HG03280 (cell line): ENCODE measurements around the gene UBL4B.
A peak's percentile ranks its signal among the peaks of the same experiment; 100 is the strongest.

ENCODE experiments used
- ATAC-seq: cut with Tn5 transposase; IDR thresholded peaks from one replicate; pipeline ENCODE4 v1.9.1; 2021; ENCODE audit warnings: mild to moderate bottlenecking, moderate library complexity; ENCODE audit not compliant: unreplicated experiment

UBL4B gene

GRCh38 chr1:110084227-110085078 lies 27.8 kb upstream of the UBL4B start:
- ATAC-seq, result no peak

- ATAC-seq, result no peak
Measured at GRCh38 chr1:110085671-110086070, 26.6 kb upstream of the UBL4B start.

- ATAC-seq, result no peak
Measured at GRCh38 chr1:110086961-110087360, 25.3 kb upstream of the UBL4B start.

GRCh38 chr1:110087812-110088738 lies 24.2 kb upstream of the UBL4B start:
- ATAC-seq, result peak; percentile 61

- no peak for ATAC-seq
Measured at GRCh38 chr1:110088739-110089316, 23.4 kb upstream of the UBL4B start.

- no peak for ATAC-seq
Measured at GRCh38 chr1:110089561-110090275, 22.5 kb upstream of the UBL4B start.

GRCh38 chr1:110091381-110091780 lies 20.9 kb upstream of the UBL4B start:
- ATAC-seq, result no peak

- ATAC-seq, result no peak
Measured at GRCh38 chr1:110091791-110092190, 20.5 kb upstream of the UBL4B start.

GRCh38 chr1:110092991-110093390 lies 19.3 kb upstream of the UBL4B start:
- no peak for ATAC-seq

GRCh38 chr1:110094931-110095654 lies 17.1 kb upstream of the UBL4B start:
- no peak for ATAC-seq

- ATAC-seq, result no peak
Measured at GRCh38 chr1:110097507-110098221, 14.6 kb upstream of the UBL4B start.

- ATAC-seq, result no peak
Measured at GRCh38 chr1:110098222-110099026, 13.8 kb upstream of the UBL4B start.

GRCh38 chr1:110100335-110100734 lies 11.9 kb upstream of the UBL4B start:
- no peak for ATAC-seq

GRCh38 chr1:110102081-110102480 lies 10.2 kb upstream of the UBL4B start:
- no peak for ATAC-seq

- ATAC-seq, result peak; percentile 55
Measured at GRCh38 chr1:110106013-110106941, 6.0 kb upstream of the UBL4B start.

- ATAC-seq, result no peak
Measured at GRCh38 chr1:110107867-110108469, 4.3 kb upstream of the UBL4B start.

- ATAC-seq, result no peak
Measured at GRCh38 chr1:110111081-110111480, 1.2 kb upstream of the UBL4B start.
